ENCODE results near the gene OLIG2. TPM values are rescaled to one million over a fixed set of nuclear protein-coding genes. Genes with fewer than 3 reads are reported as not detected.

The OLIG2 gene
- total RNA-seq, 1 donor, result not detected

DNA sequence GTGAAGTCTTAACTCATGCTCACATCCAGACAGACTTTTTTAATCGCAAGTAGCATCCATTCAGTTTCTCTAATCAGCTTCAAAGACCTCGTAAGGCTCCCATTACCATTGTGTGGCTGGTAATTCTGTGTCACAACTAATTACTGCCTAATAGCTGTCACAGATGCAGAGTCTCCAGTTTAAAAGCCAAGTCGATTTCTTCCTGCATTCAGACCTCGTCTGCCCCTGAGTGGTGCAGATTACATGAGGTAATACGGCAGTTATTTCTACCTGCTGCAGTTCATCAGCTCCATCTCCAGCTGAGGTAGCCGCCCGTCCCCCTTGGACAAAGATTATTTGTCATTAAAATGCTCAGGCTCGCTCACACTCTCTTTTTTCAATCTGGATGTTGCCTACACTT is 34.4 kb upstream of the OLIG2 start:
- Histone ChIP-seq H3K27me3 (ENCODE audit: insufficient read depth, low read length) (peaks cover 41% of the 10 kb centered on the region), H3K9me3 (ENCODE audit: low read depth, low read length) (no peaks in the 10 kb centered on the region), H3K27ac (ENCODE audit: low read depth, low read length) (no peak overlapping the region), H3K36me3 (ENCODE audit: insufficient read depth, low read length) (no peaks in the 10 kb centered on the region), H3K4me3 (ENCODE audit: insufficient read depth, low read length) (no peak overlapping the region), H3K4me2 (ENCODE audit: insufficient read depth, low read length) (no peak overlapping the region), H3K79me2 (ENCODE audit: insufficient read depth, low read length) (no peaks in the 10 kb centered on the region), H3K4me1 (ENCODE audit: insufficient read depth, low read length) (no peaks in the 10 kb centered on the region), H2AFZ (ENCODE audit: low read length) (no peak overlapping the region), H4K20me1 (ENCODE audit: insufficient read depth, low read length) (no peaks in the 10 kb centered on the region)
- TF ChIP-seq, protein P1, sequence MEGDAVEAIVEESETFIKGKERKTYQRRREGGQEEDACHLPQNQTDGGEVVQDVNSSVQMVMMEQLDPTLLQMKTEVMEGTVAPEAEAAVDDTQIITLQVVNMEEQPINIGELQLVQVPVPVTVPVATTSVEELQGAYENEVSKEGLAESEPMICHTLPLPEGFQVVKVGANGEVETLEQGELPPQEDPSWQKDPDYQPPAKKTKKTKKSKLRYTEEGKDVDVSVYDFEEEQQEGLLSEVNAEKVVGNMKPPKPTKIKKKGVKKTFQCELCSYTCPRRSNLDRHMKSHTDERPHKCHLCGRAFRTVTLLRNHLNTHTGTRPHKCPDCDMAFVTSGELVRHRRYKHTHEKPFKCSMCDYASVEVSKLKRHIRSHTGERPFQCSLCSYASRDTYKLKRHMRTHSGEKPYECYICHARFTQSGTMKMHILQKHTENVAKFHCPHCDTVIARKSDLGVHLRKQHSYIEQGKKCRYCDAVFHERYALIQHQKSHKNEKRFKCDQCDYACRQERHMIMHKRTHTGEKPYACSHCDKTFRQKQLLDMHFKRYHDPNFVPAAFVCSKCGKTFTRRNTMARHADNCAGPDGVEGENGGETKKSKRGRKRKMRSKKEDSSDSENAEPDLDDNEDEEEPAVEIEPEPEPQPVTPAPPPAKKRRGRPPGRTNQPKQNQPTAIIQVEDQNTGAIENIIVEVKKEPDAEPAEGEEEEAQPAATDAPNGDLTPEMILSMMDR (IDR thresholded peaks at IDR 0.05; ENCODE audit: extremely low read depth, low read depth, low read length), result no peak
- no peak for DNase-seq (ENCODE audit: insufficient read length, low spot score, missing footprints)

DNA sequence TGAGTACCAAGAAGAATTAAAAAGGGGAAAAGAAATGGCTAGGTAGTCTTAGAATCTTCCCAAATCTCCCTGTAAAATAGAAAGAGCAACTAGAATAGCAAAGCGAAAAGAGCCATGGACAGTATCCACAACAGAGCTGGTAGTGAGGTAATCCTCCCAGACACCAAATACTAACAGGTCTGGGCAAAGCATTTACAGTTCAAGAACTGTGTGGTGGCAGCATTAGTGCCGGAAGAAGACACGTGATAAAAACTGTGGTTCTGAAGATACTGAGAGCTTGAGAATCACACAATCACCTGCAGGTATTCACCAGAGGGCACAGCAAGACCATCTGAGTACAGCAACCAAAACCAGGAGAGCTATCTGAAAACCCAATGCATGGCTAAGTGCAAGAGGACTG is 31.8 kb upstream of the OLIG2 start:
- Histone ChIP-seq H3K36me3 (ENCODE audit: insufficient read depth, low read length) (no peaks in the 10 kb centered on the region), H3K27ac (ENCODE audit: low read depth, low read length) (no peak overlapping the region), H3K9me3 (ENCODE audit: low read depth, low read length) (no peaks in the 10 kb centered on the region), H3K4me1 (ENCODE audit: insufficient read depth, low read length) (no peaks in the 10 kb centered on the region), H2AFZ (ENCODE audit: low read length) (no peak overlapping the region), H3K79me2 (ENCODE audit: insufficient read depth, low read length) (no peaks in the 10 kb centered on the region), H3K27me3 (ENCODE audit: insufficient read depth, low read length) (peaks cover 42% of the 10 kb centered on the region), H4K20me1 (ENCODE audit: insufficient read depth, low read length) (no peaks in the 10 kb centered on the region), H3K4me2 (ENCODE audit: insufficient read depth, low read length) (no peak overlapping the region), H3K4me3 (ENCODE audit: insufficient read depth, low read length) (no peak overlapping the region)
- DNase-seq (ENCODE audit: insufficient read length, low spot score, missing footprints), result no peak
- TF ChIP-seq, protein P1 (IDR thresholded peaks at IDR 0.05; ENCODE audit: extremely low read depth, low read depth, low read length), result no peak

DNA sequence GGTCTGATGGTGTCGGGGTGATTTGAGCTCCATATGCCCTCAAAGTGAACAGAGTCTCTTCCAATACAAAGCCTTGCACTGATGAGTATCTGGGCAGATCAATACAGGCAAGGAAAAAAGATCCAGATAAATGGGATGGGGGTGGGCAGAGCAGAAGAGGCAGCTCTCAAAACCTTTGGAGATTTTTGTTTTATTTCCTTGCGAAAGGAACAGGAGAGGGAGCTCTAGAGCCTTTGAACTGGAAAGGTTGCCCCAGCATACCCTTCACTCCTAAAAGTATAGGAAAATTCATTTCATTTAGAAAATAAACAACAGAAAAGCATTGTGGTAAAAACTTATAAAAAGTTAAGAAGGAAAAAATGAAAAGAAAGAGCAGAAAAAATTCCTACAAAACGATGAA is 31.4 kb upstream of the OLIG2 start:
- no peaks in the 10 kb centered on the region for H3K36me3 ChIP-seq (ENCODE audit: insufficient read depth, low read length)
- H2AFZ ChIP-seq (ENCODE audit: low read length), result no peak overlapping the region
- no peak overlapping the region for H3K4me3 ChIP-seq (ENCODE audit: insufficient read depth, low read length)
- peaks cover 39% of the 10 kb centered on the region for H3K27me3 ChIP-seq (ENCODE audit: insufficient read depth, low read length)
- no peaks in the 10 kb centered on the region for H3K79me2 ChIP-seq (ENCODE audit: insufficient read depth, low read length)
- H3K9me3 ChIP-seq (ENCODE audit: low read depth, low read length), result no peaks in the 10 kb centered on the region
- no peaks in the 10 kb centered on the region for H4K20me1 ChIP-seq (ENCODE audit: insufficient read depth, low read length)
- no peak overlapping the region for H3K27ac ChIP-seq (ENCODE audit: low read depth, low read length)
- TF ChIP-seq, protein P1 (IDR thresholded peaks at IDR 0.05; ENCODE audit: extremely low read depth, low read depth, low read length), result peak; percentile 53
- H3K4me2 ChIP-seq (ENCODE audit: insufficient read depth, low read length), result no peak overlapping the region
- no peak for DNase-seq (ENCODE audit: insufficient read length, low spot score, missing footprints)
- no peaks in the 10 kb centered on the region for H3K4me1 ChIP-seq (ENCODE audit: insufficient read depth, low read length)

DNA sequence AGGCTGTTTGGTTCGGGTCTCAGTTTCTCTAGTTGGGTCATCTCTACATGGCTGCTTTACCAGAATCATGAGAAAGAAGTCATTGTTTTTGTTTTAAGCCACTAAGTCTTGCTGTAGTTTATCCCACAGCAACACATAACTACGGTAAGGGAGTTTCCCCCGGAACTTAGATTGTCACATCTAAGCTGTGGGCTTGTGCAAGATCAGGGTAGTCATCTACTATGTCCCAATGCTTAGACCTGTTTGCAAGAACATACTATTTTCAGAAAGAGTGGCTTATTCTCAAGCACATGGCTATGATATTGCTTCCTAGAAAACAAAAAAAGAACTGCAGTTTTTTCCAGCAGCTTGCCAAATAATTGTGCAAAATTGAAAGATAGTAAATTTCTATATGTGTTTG is 18.0 kb upstream of the OLIG2 start:
- Histone ChIP-seq H3K4me3 (ENCODE audit: insufficient read depth, low read length) (no peak overlapping the region), H2AFZ (ENCODE audit: low read length) (no peak overlapping the region), H3K79me2 (ENCODE audit: insufficient read depth, low read length) (no peaks in the 10 kb centered on the region), H3K4me2 (ENCODE audit: insufficient read depth, low read length) (no peak overlapping the region), H3K9me3 (ENCODE audit: low read depth, low read length) (no peaks in the 10 kb centered on the region), H3K27ac (ENCODE audit: low read depth, low read length) (no peak overlapping the region), H3K27me3 (ENCODE audit: insufficient read depth, low read length) (peaks cover 11% of the 10 kb centered on the region), H3K36me3 (ENCODE audit: insufficient read depth, low read length) (no peaks in the 10 kb centered on the region), H3K4me1 (ENCODE audit: insufficient read depth, low read length) (no peaks in the 10 kb centered on the region), H4K20me1 (ENCODE audit: insufficient read depth, low read length) (no peaks in the 10 kb centered on the region)
- TF ChIP-seq, protein P1 (IDR thresholded peaks at IDR 0.05; ENCODE audit: extremely low read depth, low read depth, low read length), result no peak
- DNase-seq (ENCODE audit: insufficient read length, low spot score, missing footprints), result no peak
